ENCODE results near the gene ARID5B. TPM values are rescaled to one million over a fixed set of nuclear protein-coding genes. Genes with fewer than 3 reads are reported as not detected.
A peak's percentile ranks its signal among the peaks of the same experiment; 100 is the strongest.

ARID5B gene
- total and polyA plus RNA-seq, 2 of the 4 experiments (the other 2 are of a cell fraction): 41.0 to 125 TPM

GRCh38 chr10:61942604-61943461, 41.3 kb downstream of the ARID5B start:
- Histone ChIP-seq H2BK5ac (ENCODE audit: low read depth, low read length, poor library complexity, severe bottlenecking) (peak overlapping the region; percentile 76), H3K27me3 (ENCODE audit: control insufficient read depth, insufficient read depth, low read length) (no peaks in the 10 kb centered on the region), H3K18ac (ENCODE audit: low read depth, low read length) (peak overlapping the region; percentile 88), H3K9me1 (ENCODE audit: insufficient read depth, low read length) (peaks cover 4% of the 10 kb centered on the region), H3K4ac (ENCODE audit: low read depth, low read length) (no peak overlapping the region), H2BK20ac (ENCODE audit: low read depth, low read length) (peak overlapping the region; percentile 47; the same call in 1 of the 2 replicates), H3K4me1 (ENCODE audit: control insufficient read depth, insufficient read depth, low read length) (peaks cover 16% of the 10 kb centered on the region), H3K9ac (ENCODE audit: low read depth, low read length) (peak overlapping the region; percentile 16), H3K79me1 (ENCODE audit: low read depth in 1 of 2, low read length in 2 of 2) (peaks cover 19 to 61% of the 10 kb centered on the region in 2 experiments), H2BK120ac (ENCODE audit: low read depth, low read length) (no peak overlapping the region), H2AFZ (replicated peaks; ENCODE audit: low read length, poor library complexity) (no peak overlapping the region), H3K4me2 (ENCODE audit: low read depth, low read length) (peak overlapping the region; percentile 60; the same call in 1 of the 2 replicates), H3K36me3 (ENCODE audit: control insufficient read depth, insufficient read depth, low read length) (peaks cover 18% of the 10 kb centered on the region), H2AK9ac (replicated peaks; ENCODE audit: low read depth, low read length, poor library complexity) (no peak overlapping the region), H4K5ac (ENCODE audit: low read depth, low read length) (peak overlapping the region; percentile 82; the same call in 1 of the 2 replicates), H4K20me1 (ENCODE audit: insufficient read depth, low read length) (peaks cover 12% of the 10 kb centered on the region; the same call in 1 of the 2 replicates), H3K9me3 (ENCODE audit: control insufficient read depth, insufficient read depth, low read length) (no peaks in the 10 kb centered on the region), H2AK5ac (ENCODE audit: low read depth, low read length) (0 out of 2 replicates have a peak overlapping the region, but pooled peaks have one; percentile 43), H3K14ac (replicated peaks; ENCODE audit: low read depth, low read length) (no peak overlapping the region; the same call in 1 of the 2 replicates), H3K23ac (ENCODE audit: low read depth, low read length) (no peak overlapping the region; the same call in 1 of the 2 replicates), H4K91ac (ENCODE audit: insufficient read depth, low read depth, low read length) (no peak overlapping the region; the same call in 1 of the 2 replicates), H3K56ac (ENCODE audit: extremely low read depth, insufficient read depth, low read length) (no peak overlapping the region), H3K4me3 (ENCODE audit: insufficient read depth, low read depth, low read length) (no peak overlapping the region), H2BK15ac (ENCODE audit: low read depth, low read length) (peak overlapping the region; percentile 43; the same call in 1 of the 3 replicates), H4K8ac (ENCODE audit: low read depth in 2 of 2, low read length in 2 of 2) (peak overlapping the region in 1 of 2 experiments; percentile 64; a peak in 1 of 4 replicates), H3K27ac (ENCODE audit: insufficient read depth, low read length) (peak overlapping the region; percentile 87; the same call in 1 of the 2 replicates)
- ChIA-PET POLR2A (ENCODE audit: unreplicated experiment) (no interaction called here), CTCF (no interaction called here)
- in situ Hi-C loops (cut with MboI; ENCODE audit: low sequenced_read_pairs) (no loop called here), dilution Hi-C loops (cut with HindIII; ENCODE audit: low sequenced_read_pairs, unreplicated experiment) (no loop called here), intact Hi-C loops (cut with micrococcal nuclease) (no loop called here)
- WGBS, 2 experiments (ENCODE audit: extremely low coverage in 2 of 2, insufficient read length in 1 of 2): no CpG with 5 or more reads among the region's 5 CpGs
- ATAC-seq (ENCODE audit: low read depth) (0 out of 2 replicates have a peak, but pooled peaks have one; percentile 8), DNase-seq (peak; percentile 54)
- TF ChIP-seq CHD1 (IDR thresholded peaks at IDR 0.05; ENCODE audit: low read depth, low read length) (no peak), CEBPB (IDR thresholded peaks at IDR 0.05; ENCODE audit: low read depth, low read length) (peak; percentile 74), SMC3 (IDR thresholded peaks at IDR 0.05; ENCODE audit: low read depth, low read length) (no peak), ELK1 (IDR thresholded peaks at IDR 0.05; ENCODE audit: borderline replicate concordance, low read depth, low read length) (no peak), USF2 (IDR thresholded peaks at IDR 0.05; ENCODE audit: low read depth, low read length) (no peak), MXI1 (IDR thresholded peaks at IDR 0.05; ENCODE audit: borderline replicate concordance, low read depth, low read length) (no peak)
- no TSS peak for BruUV-seq (replicated peaks)
